Measurements from ENCODE around the gene CENPH.
"Not testable (repeated sequence)": the region's sequence is repeated elsewhere in the genome, so short reads cannot be mapped to it uniquely, and the experiment has no call there.

The CENPH gene

GRCh38 chr5:69255940-69256339, 66.6 kb downstream of the CENPH start:
- DNase-seq = not testable (repeated sequence)

DNA sequence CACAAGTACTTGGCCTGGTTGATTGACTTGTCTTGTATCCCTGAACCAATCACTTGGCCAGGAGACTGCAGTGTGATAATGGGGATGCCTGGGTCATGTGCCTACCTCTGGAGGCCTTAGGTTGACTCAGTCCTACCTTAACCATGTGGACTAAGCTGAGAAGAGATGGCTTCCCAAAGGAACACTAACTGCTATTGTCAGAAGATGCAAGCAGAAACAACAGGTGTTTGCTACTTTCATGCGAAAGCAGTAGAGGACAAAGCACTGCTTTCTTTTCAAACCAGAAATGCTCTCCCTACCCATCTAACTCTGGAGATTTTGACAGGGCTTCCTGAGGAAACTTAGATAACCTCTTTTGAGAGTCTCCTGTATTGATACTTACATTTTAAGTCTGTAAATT, 68.2 kb downstream of the CENPH start:
- DNase-seq = no peak
